ENCODE results near the gene ZNF253.
"Not testable (repeated sequence)": the region's sequence is repeated elsewhere in the genome, so short reads cannot be mapped to it uniquely, and the experiment has no call there.

Gene ZNF253

GRCh38 chr19:19907551-19907950 lies 41.9 kb downstream of the ZNF253 start:
- H3K9me3 ChIP-seq (ENCODE audit: control insufficient read depth, insufficient read depth, low read length); H3K36me3 ChIP-seq (ENCODE audit: control insufficient read depth, insufficient read depth, low read length); H3K4me1 ChIP-seq (ENCODE audit: control insufficient read depth, insufficient read depth, low read length); H3K4me3 ChIP-seq (ENCODE audit: low read depth, low read length); H3K27me3 ChIP-seq (ENCODE audit: control insufficient read depth, insufficient read depth, low read length); H3K9ac ChIP-seq (ENCODE audit: low read depth, low read length): not testable (repeated sequence)

GRCh38 chr19:19909654-19910053 lies 44.0 kb downstream of the ZNF253 start:
- Histone ChIP-seq H3K4me3 (ENCODE audit: low read depth, low read length) (no peak overlapping the region), H3K36me3 (ENCODE audit: control insufficient read depth, insufficient read depth, low read length) (no peaks in the 10 kb centered on the region), H3K27me3 (ENCODE audit: control insufficient read depth, insufficient read depth, low read length) (no peaks in the 10 kb centered on the region), H3K9ac (ENCODE audit: low read depth, low read length) (no peak overlapping the region), H3K9me3 (ENCODE audit: control insufficient read depth, insufficient read depth, low read length) (no peaks in the 10 kb centered on the region), H3K4me1 (ENCODE audit: control insufficient read depth, insufficient read depth, low read length) (no peaks in the 10 kb centered on the region)

- Histone ChIP-seq H3K4me1 (ENCODE audit: control insufficient read depth, insufficient read depth, low read length) (no peaks in the 10 kb centered on the region), H3K9me3 (ENCODE audit: control insufficient read depth, insufficient read depth, low read length) (no peaks in the 10 kb centered on the region), H3K36me3 (ENCODE audit: control insufficient read depth, insufficient read depth, low read length) (peaks cover 3% of the 10 kb centered on the region), H3K27me3 (ENCODE audit: control insufficient read depth, insufficient read depth, low read length) (no peaks in the 10 kb centered on the region), H3K9ac (ENCODE audit: low read depth, low read length) (no peak overlapping the region), H3K4me3 (ENCODE audit: low read depth, low read length) (no peak overlapping the region)
Observed at GRCh38 chr19:19911150-19911549, 45.5 kb downstream of the ZNF253 start.

GRCh38 chr19:19914596-19914995 lies 48.9 kb downstream of the ZNF253 start:
- H3K9me3 ChIP-seq (ENCODE audit: control insufficient read depth, insufficient read depth, low read length), result no peaks in the 10 kb centered on the region
- no peaks in the 10 kb centered on the region for H3K27me3 ChIP-seq (ENCODE audit: control insufficient read depth, insufficient read depth, low read length)
- peaks cover 11% of the 10 kb centered on the region for H3K36me3 ChIP-seq (ENCODE audit: control insufficient read depth, insufficient read depth, low read length)
- no peak overlapping the region for H3K4me3 ChIP-seq (ENCODE audit: low read depth, low read length)
- H3K9ac ChIP-seq (ENCODE audit: low read depth, low read length), result no peak overlapping the region
- H3K4me1 ChIP-seq (ENCODE audit: control insufficient read depth, insufficient read depth, low read length), result no peaks in the 10 kb centered on the region

- not testable (repeated sequence) for H3K27me3 ChIP-seq (ENCODE audit: control insufficient read depth, insufficient read depth, low read length); H3K9ac ChIP-seq (ENCODE audit: low read depth, low read length); H3K4me1 ChIP-seq (ENCODE audit: control insufficient read depth, insufficient read depth, low read length); H3K4me3 ChIP-seq (ENCODE audit: low read depth, low read length)
- H3K36me3 ChIP-seq (ENCODE audit: control insufficient read depth, insufficient read depth, low read length), result peaks cover 37% of the 10 kb centered on the region
- H3K9me3 ChIP-seq (ENCODE audit: control insufficient read depth, insufficient read depth, low read length), result peaks cover 50% of the 10 kb centered on the region
Observed at GRCh38 chr19:19930417-19930816, 64.7 kb downstream of the ZNF253 start.

- not testable (repeated sequence) for H3K4me1 ChIP-seq (ENCODE audit: control insufficient read depth, insufficient read depth, low read length); H3K9ac ChIP-seq (ENCODE audit: low read depth, low read length); H3K27me3 ChIP-seq (ENCODE audit: control insufficient read depth, insufficient read depth, low read length); H3K4me3 ChIP-seq (ENCODE audit: low read depth, low read length)
- Histone ChIP-seq H3K9me3 (ENCODE audit: control insufficient read depth, insufficient read depth, low read length) (peaks cover 46% of the 10 kb centered on the region), H3K36me3 (ENCODE audit: control insufficient read depth, insufficient read depth, low read length) (peaks cover 21% of the 10 kb centered on the region)
Observed at GRCh38 chr19:19933432-19934314, 68.0 kb downstream of the ZNF253 start.

- H3K9me3 ChIP-seq (ENCODE audit: control insufficient read depth, insufficient read depth, low read length), result peaks cover 29% of the 10 kb centered on the region
Observed at GRCh38 chr19:19937403-19937802, 71.7 kb downstream of the ZNF253 start.

GRCh38 chr19:19938449-19938848 lies 72.8 kb downstream of the ZNF253 start:
- H3K4me3 ChIP-seq (ENCODE audit: low read depth, low read length), result no peak overlapping the region
- H3K9ac ChIP-seq (ENCODE audit: low read depth, low read length), result no peak overlapping the region
- H3K4me1 ChIP-seq (ENCODE audit: control insufficient read depth, insufficient read depth, low read length), result no peaks in the 10 kb centered on the region
- H3K36me3 ChIP-seq (ENCODE audit: control insufficient read depth, insufficient read depth, low read length), result peaks cover 8% of the 10 kb centered on the region
- peaks cover 18% of the 10 kb centered on the region for H3K9me3 ChIP-seq (ENCODE audit: control insufficient read depth, insufficient read depth, low read length)
- no peaks in the 10 kb centered on the region for H3K27me3 ChIP-seq (ENCODE audit: control insufficient read depth, insufficient read depth, low read length)

More at GRCh38 chr19:19937403-19937802, 71.7 kb downstream of the ZNF253 start:
- no peak overlapping the region for H3K9ac ChIP-seq (ENCODE audit: low read depth, low read length)
- no peaks in the 10 kb centered on the region for H3K4me1 ChIP-seq (ENCODE audit: control insufficient read depth, insufficient read depth, low read length)
- H3K4me3 ChIP-seq (ENCODE audit: low read depth, low read length), result no peak overlapping the region
- peaks cover 14% of the 10 kb centered on the region for H3K36me3 ChIP-seq (ENCODE audit: control insufficient read depth, insufficient read depth, low read length)
- H3K27me3 ChIP-seq (ENCODE audit: control insufficient read depth, insufficient read depth, low read length), result no peaks in the 10 kb centered on the region

- Histone ChIP-seq H3K9ac (ENCODE audit: low read depth, low read length) (no peak overlapping the region), H3K27me3 (ENCODE audit: control insufficient read depth, insufficient read depth, low read length) (no peaks in the 10 kb centered on the region), H3K36me3 (ENCODE audit: control insufficient read depth, insufficient read depth, low read length) (no peaks in the 10 kb centered on the region), H3K9me3 (ENCODE audit: control insufficient read depth, insufficient read depth, low read length) (peaks cover 3% of the 10 kb centered on the region), H3K4me1 (ENCODE audit: control insufficient read depth, insufficient read depth, low read length) (no peaks in the 10 kb centered on the region), H3K4me3 (ENCODE audit: low read depth, low read length) (no peak overlapping the region)
Observed at GRCh38 chr19:19943848-19944582, 78.3 kb downstream of the ZNF253 start.
